Mammary epithelial cell (primary cell): Measurements from ENCODE around the gene ROR1.

Experiments
- EZH2 ChIP-seq: IDR thresholded peaks from 2 replicates; pipeline ENCODE4 v1.6.1; 2012; ENCODE audit warnings: low read length, inconsistent platforms, borderline replicate concordance
- TF ChIP-seq, protein P1 (sequence below), 2 donors: IDR thresholded peaks in 1 of 2; conservative IDR thresholded peaks in 1 of 2; 2 replicates each; pipeline ENCODE4 v1.5.1; 2011 to 2012; ENCODE audit warnings: inconsistent platforms in 2 of 2, low read length in 2 of 2, mild to moderate bottlenecking in 2 of 2, control low read depth in 1 of 2, low read depth in 1 of 2; ENCODE audit not compliant: insufficient read depth in 1 of 2; ENCODE audit errors: extremely low read depth in 1 of 2

- TF ChIP-seq, protein P1, sequence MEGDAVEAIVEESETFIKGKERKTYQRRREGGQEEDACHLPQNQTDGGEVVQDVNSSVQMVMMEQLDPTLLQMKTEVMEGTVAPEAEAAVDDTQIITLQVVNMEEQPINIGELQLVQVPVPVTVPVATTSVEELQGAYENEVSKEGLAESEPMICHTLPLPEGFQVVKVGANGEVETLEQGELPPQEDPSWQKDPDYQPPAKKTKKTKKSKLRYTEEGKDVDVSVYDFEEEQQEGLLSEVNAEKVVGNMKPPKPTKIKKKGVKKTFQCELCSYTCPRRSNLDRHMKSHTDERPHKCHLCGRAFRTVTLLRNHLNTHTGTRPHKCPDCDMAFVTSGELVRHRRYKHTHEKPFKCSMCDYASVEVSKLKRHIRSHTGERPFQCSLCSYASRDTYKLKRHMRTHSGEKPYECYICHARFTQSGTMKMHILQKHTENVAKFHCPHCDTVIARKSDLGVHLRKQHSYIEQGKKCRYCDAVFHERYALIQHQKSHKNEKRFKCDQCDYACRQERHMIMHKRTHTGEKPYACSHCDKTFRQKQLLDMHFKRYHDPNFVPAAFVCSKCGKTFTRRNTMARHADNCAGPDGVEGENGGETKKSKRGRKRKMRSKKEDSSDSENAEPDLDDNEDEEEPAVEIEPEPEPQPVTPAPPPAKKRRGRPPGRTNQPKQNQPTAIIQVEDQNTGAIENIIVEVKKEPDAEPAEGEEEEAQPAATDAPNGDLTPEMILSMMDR (conservative IDR thresholded peaks at IDR 0.05 in 1 of 2, IDR thresholded peaks at IDR 0.05 in 1 of 2; ENCODE audit: extremely low read depth in 1 of 2, insufficient read depth in 1 of 2, low read depth in 1 of 2, low read length in 2 of 2): no peak
- no peak for TF ChIP-seq EZH2
Measured at GRCh38 chr1:64166629-64167028, 392.8 kb downstream of the ROR1 start.
